PC-9 (cell line): ENCODE data around the gene TNIK.

ENCODE experiments used
- EZH2 ChIP-seq: fragments of 200-600 bp; sonication (generic); IDR thresholded peaks from 2 replicates; pipeline ENCODE4 v1.8.0; 2017; ENCODE audit warnings: antibody characterized with exemption, low read depth
- TF ChIP-seq, protein P1 (sequence below): fragments of 200-600 bp; sonication (generic); conservative IDR thresholded peaks from 2 replicates; pipeline ENCODE4 v1.6.1; 2017; ENCODE audit warnings: mixed run types, antibody characterized with exemption, mild to moderate bottlenecking, moderate library complexity

DNA sequence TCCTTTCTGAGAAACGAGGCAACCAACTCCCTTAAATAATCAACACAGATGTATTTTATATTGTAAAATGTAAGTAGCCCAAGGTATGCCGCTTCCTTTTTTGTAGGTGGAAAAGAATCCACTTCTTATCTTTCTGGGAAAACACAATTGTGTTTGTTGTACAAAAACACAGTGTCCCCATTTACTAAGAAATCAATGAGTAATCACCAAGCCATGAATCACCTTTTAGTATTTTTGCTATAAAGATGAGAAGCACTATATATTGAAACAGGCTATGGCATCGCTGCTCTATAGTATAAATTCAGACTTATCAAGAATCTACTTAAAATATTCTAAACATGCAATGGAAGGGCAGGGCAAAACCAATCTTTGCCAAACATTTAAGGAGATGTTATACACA lies 104.0 kb downstream of the TNIK start:
- TF ChIP-seq, protein P1, sequence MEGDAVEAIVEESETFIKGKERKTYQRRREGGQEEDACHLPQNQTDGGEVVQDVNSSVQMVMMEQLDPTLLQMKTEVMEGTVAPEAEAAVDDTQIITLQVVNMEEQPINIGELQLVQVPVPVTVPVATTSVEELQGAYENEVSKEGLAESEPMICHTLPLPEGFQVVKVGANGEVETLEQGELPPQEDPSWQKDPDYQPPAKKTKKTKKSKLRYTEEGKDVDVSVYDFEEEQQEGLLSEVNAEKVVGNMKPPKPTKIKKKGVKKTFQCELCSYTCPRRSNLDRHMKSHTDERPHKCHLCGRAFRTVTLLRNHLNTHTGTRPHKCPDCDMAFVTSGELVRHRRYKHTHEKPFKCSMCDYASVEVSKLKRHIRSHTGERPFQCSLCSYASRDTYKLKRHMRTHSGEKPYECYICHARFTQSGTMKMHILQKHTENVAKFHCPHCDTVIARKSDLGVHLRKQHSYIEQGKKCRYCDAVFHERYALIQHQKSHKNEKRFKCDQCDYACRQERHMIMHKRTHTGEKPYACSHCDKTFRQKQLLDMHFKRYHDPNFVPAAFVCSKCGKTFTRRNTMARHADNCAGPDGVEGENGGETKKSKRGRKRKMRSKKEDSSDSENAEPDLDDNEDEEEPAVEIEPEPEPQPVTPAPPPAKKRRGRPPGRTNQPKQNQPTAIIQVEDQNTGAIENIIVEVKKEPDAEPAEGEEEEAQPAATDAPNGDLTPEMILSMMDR: no peak
- no peak for TF ChIP-seq EZH2
